HepG2 (cell line): Measurements from ENCODE around the gene TARDBP. TPM values are rescaled to one million over a fixed set of nuclear protein-coding genes. Genes with fewer than 3 reads are reported as not detected.

Source experiments
- ARHGAP35 ChIP-seq: sonication (generic); formaldehyde crosslinking; IDR thresholded peaks from 2 replicates; pipeline ENCODE4 v1.9.0; 2022; ENCODE audit warnings: mild to moderate bottlenecking, inconsistent platforms, moderate library complexity, missing genetic modification reagents, borderline replicate concordance
- DR1 ChIP-seq: sonication (generic); formaldehyde crosslinking; IDR thresholded peaks from 2 replicates; pipeline ENCODE4 v1.8.0; 2021; ENCODE audit warnings: mild to moderate bottlenecking, missing genetic modification reagents, inconsistent platforms
- GATAD1 ChIP-seq: IDR thresholded peaks from 2 replicates; pipeline ENCODE4 v1.6.1; 2016; ENCODE audit warnings: missing genetic modification reagents, missing compliant biosample characterization
- KDM2A ChIP-seq: sonication (generic); formaldehyde crosslinking; IDR thresholded peaks from 2 replicates; pipeline ENCODE4 v1.4.0; 2020; ENCODE audit warnings: low read depth, missing genetic modification reagents, borderline replicate concordance
- MAFK ChIP-seq, 2 experiments: IDR thresholded peaks in 1 of 2; conservative IDR thresholded peaks in 1 of 2; 2 replicates each; pipeline ENCODE4 v1.6.1; 2011; ENCODE audit warnings: improper control_type of control experiment in 2 of 2, low read length in 2 of 2
- NR2F1 ChIP-seq, 2 experiments: fragments of 450-650 bp in 1 of 2; formaldehyde crosslinking in 1 of 2; IDR thresholded peaks; 2 replicates each; pipeline versions ENCODE4 v1.5.0 to v1.6.1; 2016 to 2020; ENCODE audit warnings: mild to moderate bottlenecking in 1 of 2, missing compliant biosample characterization in 1 of 2, missing genetic modification reagents in 1 of 2, moderate library complexity in 1 of 2
- RARA ChIP-seq: IDR thresholded peaks from 2 replicates; pipeline ENCODE4 v1.6.1; 2016; ENCODE audit warnings: missing genetic modification reagents, missing compliant biosample characterization
- SKI ChIP-seq: fragments of 450-650 bp; IDR thresholded peaks from one replicate; pipeline ENCODE4 v1.6.1; 2018; ENCODE audit warnings: mild to moderate bottlenecking; ENCODE audit not compliant: partially characterized antibody
- SMC3 ChIP-seq: IDR thresholded peaks from 2 replicates; pipeline ENCODE4 v1.6.1; 2011; ENCODE audit warnings: low read length, improper control_type of control experiment
- SNAPC2 ChIP-seq: sonication (generic); formaldehyde crosslinking; IDR thresholded peaks from 2 replicates; pipeline ENCODE4 v1.8.1; 2022; ENCODE audit warnings: mild to moderate bottlenecking, missing genetic modification reagents
- SYNCRIP ChIP-seq: fragments of 200-400 bp; formaldehyde crosslinking; IDR thresholded peaks from 2 replicates; pipeline ENCODE4 v1.6.1; 2018; ENCODE audit warnings: mild to moderate bottlenecking, low read depth, low read length; ENCODE audit not compliant: insufficient read depth
- XRCC5 ChIP-seq: fragments of 200-400 bp; formaldehyde crosslinking; optimal IDR thresholded peaks from 2 replicates; pipeline ENCODE3; 2017; ENCODE audit warnings: mild to moderate bottlenecking, low read length
- ZEB1 ChIP-seq: IDR thresholded peaks from 2 replicates; pipeline ENCODE4 v1.6.1; 2012; ENCODE audit warnings: mild to moderate bottlenecking, low read depth, inconsistent platforms; ENCODE audit not compliant: insufficient replicate concordance
- ZNF326 ChIP-seq: sonication (generic); formaldehyde crosslinking; IDR thresholded peaks from 2 replicates; pipeline ENCODE4 v1.4.0; 2020; ENCODE audit warnings: missing genetic modification reagents, borderline replicate concordance
- ZNF343 ChIP-seq: sonication (generic); formaldehyde crosslinking; IDR thresholded peaks from 2 replicates; pipeline ENCODE4 v1.4.0; 2020; ENCODE audit warnings: mild to moderate bottlenecking, missing genetic modification reagents
- ZNF557 ChIP-seq: sonication (generic); formaldehyde crosslinking; IDR thresholded peaks from 2 replicates; pipeline ENCODE4 v1.4.0; 2020; ENCODE audit warnings: missing genetic modification reagents
- ZNF605 ChIP-seq: sonication (generic); formaldehyde crosslinking; IDR thresholded peaks from 2 replicates; pipeline ENCODE4 v1.8.0; 2022; ENCODE audit warnings: mild to moderate bottlenecking, missing genetic modification reagents
- ZNF75D ChIP-seq: sonication (generic); formaldehyde crosslinking; IDR thresholded peaks from 2 replicates; pipeline ENCODE4 v1.8.1; 2023; ENCODE audit warnings: missing genetic modification reagents, mild to moderate bottlenecking, borderline replicate concordance
- polyA plus RNA-seq, 8 experiments: library from polyadenylated mRNA; depleted of rRNA in 3 of 8; stranded (reverse) in 7 of 8; unstranded in 1 of 8; fragments of >200 nt; fragmentation: Illumina TruSeq in 4 of 8; extraction: Trizol in 4 of 8; gene quantifications; 2 replicates each; pipeline versions ENCODE4 v1.2.1 to v1.2.3, GENCODE V29; 2011 to 2016; ENCODE audit warnings: low read depth in 4 of 8, missing spikeins in 1 of 8, mixed read lengths in 1 of 8; ENCODE audit not compliant: insufficient read depth in 1 of 8
- total RNA-seq, 5 experiments: library from RNA; depleted of rRNA; stranded (reverse); fragments of >200 nt; fragmentation: Illumina TruSeq; extraction: Trizol; gene quantifications; 2 replicates each; pipeline ENCODE4 v1.2.3, GENCODE V29; 2016; ENCODE audit warnings: low read depth in 1 of 5
- TF ChIP-seq, protein P1 (sequence below), 2 experiments: sonication (generic) in 1 of 2; formaldehyde crosslinking in 1 of 2; IDR thresholded peaks; 2 replicates each; pipeline versions ENCODE4 v1.5.1 to v1.6.1; 2011 to 2020; ENCODE audit warnings: borderline replicate concordance in 1 of 2, low read depth in 1 of 2, low read length in 1 of 2, mild to moderate bottlenecking in 1 of 2, missing genetic modification reagents in 1 of 2, moderate library complexity in 1 of 2
- TF ChIP-seq, protein P2 (sequence below): sonication (generic); formaldehyde crosslinking; conservative IDR thresholded peaks from 2 replicates; pipeline ENCODE4 v1.5.0; 2020; ENCODE audit warnings: missing genetic modification reagents
- TF ChIP-seq, protein P3 (sequence below): sonication (generic); formaldehyde crosslinking; IDR thresholded peaks from 2 replicates; pipeline ENCODE4 v1.4.0; 2020; ENCODE audit warnings: missing genetic modification reagents
- TF ChIP-seq, protein P4 (sequence below): sonication (generic); formaldehyde crosslinking; IDR thresholded peaks from 2 replicates; pipeline ENCODE4 v1.4.0; 2020; ENCODE audit warnings: missing genetic modification reagents, borderline replicate concordance

Gene TARDBP
- total and polyA plus RNA-seq, 2 of the 13 experiments (the other 11 are each of a cell fraction or from before 2014, with no cell fraction given), result 62.4 to 93.0 TPM

DNA sequence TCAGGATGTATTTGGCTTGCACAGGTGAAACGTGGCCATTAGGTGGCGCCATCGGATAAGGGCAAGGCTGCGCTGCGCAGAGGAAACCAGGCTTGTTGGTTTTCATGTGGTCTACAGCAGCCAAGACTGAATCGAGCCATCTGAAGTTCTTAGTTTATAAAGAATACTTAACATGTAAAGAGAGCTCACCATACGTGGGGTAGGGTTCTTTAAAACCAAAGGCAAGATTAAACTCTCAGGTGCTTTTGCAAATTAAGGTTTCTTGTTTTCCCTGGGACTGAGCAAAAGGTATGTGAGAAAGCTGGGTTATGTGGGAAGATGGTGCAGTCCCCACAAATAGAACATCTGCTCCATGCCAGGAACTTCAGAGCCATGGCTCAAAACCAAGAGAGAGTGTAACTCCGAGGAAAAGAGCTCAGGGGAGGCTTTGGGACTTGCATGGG lies 25.3 kb downstream of the TARDBP start (continued):
- TF ChIP-seq, protein P1, sequence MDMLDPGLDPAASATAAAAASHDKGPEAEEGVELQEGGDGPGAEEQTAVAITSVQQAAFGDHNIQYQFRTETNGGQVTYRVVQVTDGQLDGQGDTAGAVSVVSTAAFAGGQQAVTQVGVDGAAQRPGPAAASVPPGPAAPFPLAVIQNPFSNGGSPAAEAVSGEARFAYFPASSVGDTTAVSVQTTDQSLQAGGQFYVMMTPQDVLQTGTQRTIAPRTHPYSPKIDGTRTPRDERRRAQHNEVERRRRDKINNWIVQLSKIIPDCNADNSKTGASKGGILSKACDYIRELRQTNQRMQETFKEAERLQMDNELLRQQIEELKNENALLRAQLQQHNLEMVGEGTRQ (IDR thresholded peaks at IDR 0.05; ENCODE audit: low read depth, low read length), result no peak
- TF ChIP-seq, protein P1 (CRISPR knock-in tag; IDR thresholded peaks at IDR 0.05; ENCODE audit: borderline replicate concordance), result no peak
- TF ChIP-seq ARHGAP35 (CRISPR knock-in tag), result no peak
- no peak for TF ChIP-seq ZEB1
- TF ChIP-seq ZNF343, result no peak
- no peak for TF ChIP-seq ZNF557 (CRISPR knock-in tag)
- TF ChIP-seq SMC3, result peak; percentile 95
- no peak for TF ChIP-seq MAFK (conservative IDR thresholded peaks at IDR 0.05 in 1 of 2, IDR thresholded peaks at IDR 0.05 in 1 of 2; ENCODE audit: low read length in 2 of 2)
- TF ChIP-seq NR2F1 (CRISPR knock-in tag; IDR thresholded peaks at IDR 0.05), result no peak
- TF ChIP-seq, protein P2, sequence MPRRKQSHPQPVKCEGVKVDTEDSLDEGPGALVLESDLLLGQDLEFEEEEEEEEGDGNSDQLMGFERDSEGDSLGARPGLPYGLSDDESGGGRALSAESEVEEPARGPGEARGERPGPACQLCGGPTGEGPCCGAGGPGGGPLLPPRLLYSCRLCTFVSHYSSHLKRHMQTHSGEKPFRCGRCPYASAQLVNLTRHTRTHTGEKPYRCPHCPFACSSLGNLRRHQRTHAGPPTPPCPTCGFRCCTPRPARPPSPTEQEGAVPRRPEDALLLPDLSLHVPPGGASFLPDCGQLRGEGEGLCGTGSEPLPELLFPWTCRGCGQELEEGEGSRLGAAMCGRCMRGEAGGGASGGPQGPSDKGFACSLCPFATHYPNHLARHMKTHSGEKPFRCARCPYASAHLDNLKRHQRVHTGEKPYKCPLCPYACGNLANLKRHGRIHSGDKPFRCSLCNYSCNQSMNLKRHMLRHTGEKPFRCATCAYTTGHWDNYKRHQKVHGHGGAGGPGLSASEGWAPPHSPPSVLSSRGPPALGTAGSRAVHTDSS (CRISPR knock-in tag), result no peak
- peak; percentile 37; the same call in 1 of the 2 replicates for TF ChIP-seq GATAD1 (CRISPR knock-in tag)
- no peak for TF ChIP-seq DR1 (CRISPR knock-in tag)
- no peak for TF ChIP-seq SYNCRIP
- TF ChIP-seq, protein P3, sequence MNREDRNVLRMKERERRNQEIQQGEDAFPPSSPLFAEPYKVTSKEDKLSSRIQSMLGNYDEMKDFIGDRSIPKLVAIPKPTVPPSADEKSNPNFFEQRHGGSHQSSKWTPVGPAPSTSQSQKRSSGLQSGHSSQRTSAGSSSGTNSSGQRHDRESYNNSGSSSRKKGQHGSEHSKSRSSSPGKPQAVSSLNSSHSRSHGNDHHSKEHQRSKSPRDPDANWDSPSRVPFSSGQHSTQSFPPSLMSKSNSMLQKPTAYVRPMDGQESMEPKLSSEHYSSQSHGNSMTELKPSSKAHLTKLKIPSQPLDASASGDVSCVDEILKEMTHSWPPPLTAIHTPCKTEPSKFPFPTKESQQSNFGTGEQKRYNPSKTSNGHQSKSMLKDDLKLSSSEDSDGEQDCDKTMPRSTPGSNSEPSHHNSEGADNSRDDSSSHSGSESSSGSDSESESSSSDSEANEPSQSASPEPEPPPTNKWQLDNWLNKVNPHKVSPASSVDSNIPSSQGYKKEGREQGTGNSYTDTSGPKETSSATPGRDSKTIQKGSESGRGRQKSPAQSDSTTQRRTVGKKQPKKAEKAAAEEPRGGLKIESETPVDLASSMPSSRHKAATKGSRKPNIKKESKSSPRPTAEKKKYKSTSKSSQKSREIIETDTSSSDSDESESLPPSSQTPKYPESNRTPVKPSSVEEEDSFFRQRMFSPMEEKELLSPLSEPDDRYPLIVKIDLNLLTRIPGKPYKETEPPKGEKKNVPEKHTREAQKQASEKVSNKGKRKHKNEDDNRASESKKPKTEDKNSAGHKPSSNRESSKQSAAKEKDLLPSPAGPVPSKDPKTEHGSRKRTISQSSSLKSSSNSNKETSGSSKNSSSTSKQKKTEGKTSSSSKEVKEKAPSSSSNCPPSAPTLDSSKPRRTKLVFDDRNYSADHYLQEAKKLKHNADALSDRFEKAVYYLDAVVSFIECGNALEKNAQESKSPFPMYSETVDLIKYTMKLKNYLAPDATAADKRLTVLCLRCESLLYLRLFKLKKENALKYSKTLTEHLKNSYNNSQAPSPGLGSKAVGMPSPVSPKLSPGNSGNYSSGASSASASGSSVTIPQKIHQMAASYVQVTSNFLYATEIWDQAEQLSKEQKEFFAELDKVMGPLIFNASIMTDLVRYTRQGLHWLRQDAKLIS (CRISPR knock-in tag), result no peak
- no peak for TF ChIP-seq ZNF75D
- peak; percentile 61; the same call in 1 of the 2 replicates for TF ChIP-seq KDM2A (CRISPR knock-in tag)
- no peak for TF ChIP-seq SKI
- TF ChIP-seq SNAPC2, result no peak
- TF ChIP-seq ZNF605, result no peak
- no peak for TF ChIP-seq ZNF326 (CRISPR knock-in tag)
- TF ChIP-seq, protein P4, sequence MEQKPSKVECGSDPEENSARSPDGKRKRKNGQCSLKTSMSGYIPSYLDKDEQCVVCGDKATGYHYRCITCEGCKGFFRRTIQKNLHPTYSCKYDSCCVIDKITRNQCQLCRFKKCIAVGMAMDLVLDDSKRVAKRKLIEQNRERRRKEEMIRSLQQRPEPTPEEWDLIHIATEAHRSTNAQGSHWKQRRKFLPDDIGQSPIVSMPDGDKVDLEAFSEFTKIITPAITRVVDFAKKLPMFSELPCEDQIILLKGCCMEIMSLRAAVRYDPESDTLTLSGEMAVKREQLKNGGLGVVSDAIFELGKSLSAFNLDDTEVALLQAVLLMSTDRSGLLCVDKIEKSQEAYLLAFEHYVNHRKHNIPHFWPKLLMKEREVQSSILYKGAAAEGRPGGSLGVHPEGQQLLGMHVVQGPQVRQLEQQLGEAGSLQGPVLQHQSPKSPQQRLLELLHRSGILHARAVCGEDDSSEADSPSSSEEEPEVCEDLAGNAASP (CRISPR knock-in tag), result 0 out of 2 replicates have a peak, but pooled peaks have one; percentile 27
- no peak for TF ChIP-seq RARA (CRISPR knock-in tag)
- peak; percentile 79 for TF ChIP-seq XRCC5
